Posterior cingulate gyrus (tissue), 11 donors: Measurements from ENCODE around the gene GPATCH11.

ENCODE experiments used
- DNase-seq, 10 donors: peaks; one replicate each; pipeline versions ENCODE4 v3.0.0 to v3.0.0-alpha.2; 2020 to 2021; ENCODE audit warnings: mixed read lengths in 3 of 10
- intact Hi-C: fragments of 100-400 bp; cut with DNase I; formaldehyde crosslinking; loops from one replicate; pipeline ENCODE4 v1.15.1; 2023

GPATCH11 gene

GRCh38 chr2:37104178-37104577, 19.9 kb downstream of the GPATCH11 start:
- no peak for DNase-seq
- intact Hi-C loops, result no loop called here

GRCh38 chr2:37105150-37105549, 20.8 kb downstream of the GPATCH11 start:
- DNase-seq, result no peak
- intact Hi-C loops, result no loop called here

- no peak for DNase-seq
- intact Hi-C loops, result no loop called here
Observed at GRCh38 chr2:37109523-37109922, 25.2 kb downstream of the GPATCH11 start.

DNA sequence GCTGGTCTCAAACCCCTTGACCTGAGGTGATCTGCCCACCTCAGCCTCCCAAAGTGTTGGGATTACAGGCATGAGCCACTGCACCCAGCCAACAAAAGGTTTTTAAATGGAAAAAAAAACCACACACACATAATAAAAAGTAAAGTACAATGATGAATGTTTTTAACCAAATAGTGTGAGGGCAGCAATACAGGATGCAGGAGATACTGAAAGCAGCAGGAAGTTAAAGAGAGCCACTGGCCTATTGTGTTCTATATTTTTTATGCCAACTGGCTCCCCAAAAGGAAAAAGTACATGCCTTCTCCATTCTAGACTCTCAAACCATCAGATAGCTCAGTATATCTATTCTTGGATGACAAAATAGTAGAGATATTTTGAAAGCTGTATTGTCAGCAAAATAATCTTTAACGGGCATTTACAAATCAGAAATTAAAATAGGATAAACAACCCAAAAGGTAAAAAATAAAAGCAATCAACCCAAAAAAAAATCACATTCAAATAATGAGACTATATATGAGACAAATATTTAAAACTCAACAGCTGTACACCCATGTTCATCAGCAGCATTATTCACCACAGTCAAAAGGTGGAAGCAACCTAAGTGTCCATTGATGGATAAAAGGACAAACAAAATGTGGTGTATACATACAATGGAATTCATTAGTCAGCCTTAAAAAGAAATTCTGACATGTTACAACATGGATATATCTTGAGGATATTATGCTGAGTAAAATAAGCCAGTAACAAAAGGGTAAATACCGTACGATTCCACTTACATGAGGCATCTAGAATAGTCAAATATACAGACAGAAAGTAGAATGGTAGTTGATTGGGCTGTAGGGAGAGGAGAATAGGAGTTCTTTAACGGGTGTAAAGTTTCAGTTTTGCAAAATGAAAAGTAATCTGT, 26.2 kb downstream of the GPATCH11 start:
- intact Hi-C loops, result no loop called here
- DNase-seq, result no peak

GRCh38 chr2:37111958-37112357, 27.6 kb downstream of the GPATCH11 start:
- DNase-seq, result no peak
- intact Hi-C loops, result no loop called here

DNA sequence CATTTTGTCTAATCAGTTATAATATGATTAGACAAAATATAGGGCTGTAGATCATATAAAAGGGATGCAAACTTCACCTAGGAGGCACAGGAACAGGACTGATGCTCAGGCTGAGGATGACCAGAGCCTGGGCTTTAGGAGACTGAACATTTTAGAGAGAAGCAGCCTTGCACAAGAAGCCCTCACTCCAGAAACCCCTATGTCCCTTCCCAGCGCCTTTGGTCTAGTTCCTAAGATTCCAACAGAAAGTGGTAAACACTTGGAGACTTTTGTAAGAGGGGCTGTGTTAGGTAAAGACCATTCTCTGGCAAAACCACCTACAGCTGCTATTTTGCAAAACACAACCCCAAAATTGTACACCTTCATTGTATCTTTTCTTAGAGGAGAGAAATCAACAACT, 33.2 kb downstream of the GPATCH11 start:
- intact Hi-C loops, result no loop called here
- no peak for DNase-seq

- no peak for DNase-seq
- intact Hi-C loops, result no loop called here
Observed at GRCh38 chr2:37119157-37119556, 34.8 kb downstream of the GPATCH11 start.

DNA sequence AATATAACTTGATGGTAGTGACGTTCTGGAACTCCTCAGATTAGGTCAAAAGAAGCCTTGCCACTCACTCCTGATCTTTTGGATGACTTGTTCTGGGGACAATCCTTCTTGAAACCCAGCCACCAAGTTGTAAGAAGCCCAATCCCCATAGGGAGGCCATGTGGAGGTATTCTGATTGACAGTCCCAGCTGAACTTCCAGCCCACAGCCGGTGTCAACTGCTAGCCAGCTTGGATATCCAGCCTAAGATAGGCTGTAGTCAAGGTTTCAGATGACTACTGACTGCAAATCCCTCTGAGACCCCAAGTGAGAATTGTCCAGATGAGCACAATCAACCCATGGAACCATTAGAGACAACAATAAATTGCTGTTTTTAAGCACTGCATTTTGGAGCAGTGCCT, 41.1 kb downstream of the GPATCH11 start:
- DNase-seq, result no peak

DNA sequence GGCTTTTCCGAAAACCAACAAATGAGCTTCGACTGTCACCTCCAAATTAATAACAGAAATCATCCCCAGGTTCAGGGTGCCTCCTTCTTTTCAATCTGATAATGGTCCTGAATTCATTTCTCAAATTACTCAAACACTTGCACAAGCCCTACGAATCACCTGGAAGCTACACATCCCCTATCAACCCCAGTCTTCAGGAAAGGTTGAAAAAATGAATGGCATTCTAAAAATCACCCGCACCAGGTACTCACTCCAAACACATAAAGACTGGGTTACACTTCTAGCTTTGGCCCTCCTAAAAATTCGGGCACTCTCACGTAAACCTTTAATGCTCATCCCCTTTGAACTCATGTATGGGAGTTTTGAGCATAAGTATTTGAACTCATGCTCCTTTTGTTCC, 48.6 kb downstream of the GPATCH11 start:
- no peak for DNase-seq
- intact Hi-C loops, result no loop called here

More for the DNA sequence above, 41.1 kb downstream of the GPATCH11 start:
- intact Hi-C loops, result no loop called here

DNA sequence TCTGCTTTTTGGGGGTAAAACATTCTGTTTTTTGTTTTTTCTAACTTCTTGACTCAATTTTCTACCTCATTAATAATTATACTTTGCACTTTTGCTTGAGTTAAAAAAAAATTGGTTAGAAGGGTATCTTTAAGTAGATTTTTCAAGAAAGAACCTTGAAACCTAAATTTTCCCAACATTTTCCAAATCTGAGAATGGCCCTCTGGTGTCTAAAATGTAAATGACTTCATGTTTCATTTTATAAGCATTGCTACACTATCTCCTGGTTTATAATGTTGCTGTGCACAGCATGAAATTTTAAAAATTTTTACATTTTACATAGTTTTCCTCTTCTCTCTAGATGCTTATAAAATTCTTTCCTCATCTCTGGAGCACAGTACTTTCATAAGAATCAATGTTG, 58.2 kb downstream of the GPATCH11 start:
- intact Hi-C loops, result no loop called here
- DNase-seq, result no peak

DNA sequence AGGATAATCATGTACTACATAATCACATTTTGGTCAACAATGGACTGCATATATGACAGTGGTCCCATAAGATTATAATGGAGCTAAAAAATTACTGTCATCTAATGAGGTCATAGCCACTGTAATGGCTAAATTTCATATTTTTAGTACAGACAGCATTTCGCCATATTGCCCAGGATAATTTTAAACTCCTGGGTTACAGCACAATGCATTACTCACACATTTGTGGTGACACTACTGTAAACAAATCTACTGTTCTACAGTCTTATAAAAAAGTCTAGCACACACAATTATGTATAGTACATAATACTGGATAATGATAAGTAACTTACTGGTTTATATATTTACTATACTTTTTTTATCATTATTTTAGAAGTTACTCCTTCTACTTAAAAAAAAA, 59.7 kb downstream of the GPATCH11 start:
- DNase-seq, result no peak
- intact Hi-C loops, result no loop called here

DNA sequence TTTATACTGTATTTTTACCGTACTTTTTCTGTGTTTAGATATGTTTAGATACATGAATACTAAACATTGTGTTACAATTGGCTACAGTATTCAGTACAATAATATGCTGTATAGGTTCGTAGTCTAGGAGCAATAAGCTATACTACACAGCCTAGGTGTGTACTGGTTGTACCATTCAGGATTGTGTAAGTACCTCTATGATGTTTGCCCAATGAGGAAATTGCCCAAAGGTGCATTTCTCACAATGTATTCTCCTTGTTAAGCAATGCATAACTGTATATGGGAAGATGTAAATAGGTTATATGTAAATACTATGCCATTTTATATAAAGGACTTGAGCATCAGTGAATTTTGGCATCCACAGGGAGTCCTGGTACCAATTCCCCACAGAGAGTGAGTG, 61.7 kb downstream of the GPATCH11 start:
- intact Hi-C loops, result no loop called here
- no peak for DNase-seq

- no peak for DNase-seq
- intact Hi-C loops, result no loop called here
Observed at GRCh38 chr2:37148325-37148724, 64.0 kb downstream of the GPATCH11 start.
